GM12892 (cell line): Measurements from ENCODE around the gene BOLL.
"Not testable (repeated sequence)": the region's sequence is repeated elsewhere in the genome, so short reads cannot be mapped to it uniquely, and the experiment has no call there.

Experiments used
- DNase-seq: peaks from one replicate; pipeline ENCODE4 v3.0.0; 2011; ENCODE audit not compliant: insufficient read length
- FAIRE-seq: peaks from 2 replicates; lab custom pipeline; 2011; peaks lifted over from hg19 to GRCh38; lab: Jason Lieb, UNC
- POLR2A ChIP-seq: IDR thresholded peaks from 2 replicates; pipeline ENCODE4 v1.6.1; 2011; ENCODE audit warnings: low read depth, low read length, control low read depth
- POLR2AphosphoS5 ChIP-seq: IDR thresholded peaks from 2 replicates; pipeline ENCODE4 v1.6.1; 2011; ENCODE audit warnings: low read depth, low read length, control low read depth
- TAF1 ChIP-seq: IDR thresholded peaks from 2 replicates; pipeline ENCODE4 v1.6.1; 2011; ENCODE audit warnings: low read depth, mild to moderate bottlenecking, control low read depth, low read length, borderline replicate concordance

BOLL gene

DNA sequence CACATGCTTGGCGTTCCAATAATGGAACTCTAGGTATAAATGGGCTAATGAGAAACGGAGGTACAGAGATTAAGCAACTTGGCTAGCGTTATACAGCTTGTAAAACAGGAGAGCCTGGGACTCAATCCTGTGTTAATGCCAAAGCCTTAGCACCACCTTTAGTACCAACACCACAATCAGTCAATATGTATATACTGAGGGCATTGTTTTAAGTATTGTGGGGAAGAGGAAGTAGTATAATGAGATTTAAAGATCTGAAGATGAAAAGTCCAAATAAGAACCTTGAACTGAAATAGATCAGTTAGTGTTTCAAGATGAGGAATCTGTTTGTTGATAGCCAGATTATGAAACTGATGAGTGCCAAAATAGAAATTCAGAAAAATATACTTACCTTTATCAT is 71.8 kb downstream of the BOLL start:
- DNase-seq: no peak
- no peak for FAIRE-seq

DNA sequence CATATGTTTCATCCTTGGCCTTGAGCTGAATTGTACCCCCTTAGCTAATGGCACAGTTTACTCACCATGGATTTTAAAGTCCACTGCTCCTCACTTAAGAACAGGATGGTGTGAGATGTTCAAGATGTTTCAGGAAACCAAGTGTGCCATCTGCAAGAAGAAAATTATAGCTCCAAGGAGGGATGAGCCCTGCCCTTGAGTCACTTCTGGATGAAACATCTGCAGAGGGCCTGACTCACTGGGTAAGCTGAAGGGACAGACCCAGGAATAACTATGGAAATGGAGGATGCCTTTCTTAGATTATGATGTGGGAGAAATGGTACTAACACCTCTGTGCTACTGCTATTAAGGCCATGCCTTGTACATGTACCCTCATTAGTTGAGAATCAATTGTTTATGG is 73.5 kb downstream of the BOLL start:
- FAIRE-seq (no peak), DNase-seq (no peak)
- TF ChIP-seq POLR2AphosphoS5 (no peak), TAF1 (no peak), POLR2A (no peak)

More for the DNA sequence above, 71.8 kb downstream of the BOLL start:
- no peak for TF ChIP-seq POLR2A
- no peak for TF ChIP-seq TAF1
- no peak for TF ChIP-seq POLR2AphosphoS5

DNA sequence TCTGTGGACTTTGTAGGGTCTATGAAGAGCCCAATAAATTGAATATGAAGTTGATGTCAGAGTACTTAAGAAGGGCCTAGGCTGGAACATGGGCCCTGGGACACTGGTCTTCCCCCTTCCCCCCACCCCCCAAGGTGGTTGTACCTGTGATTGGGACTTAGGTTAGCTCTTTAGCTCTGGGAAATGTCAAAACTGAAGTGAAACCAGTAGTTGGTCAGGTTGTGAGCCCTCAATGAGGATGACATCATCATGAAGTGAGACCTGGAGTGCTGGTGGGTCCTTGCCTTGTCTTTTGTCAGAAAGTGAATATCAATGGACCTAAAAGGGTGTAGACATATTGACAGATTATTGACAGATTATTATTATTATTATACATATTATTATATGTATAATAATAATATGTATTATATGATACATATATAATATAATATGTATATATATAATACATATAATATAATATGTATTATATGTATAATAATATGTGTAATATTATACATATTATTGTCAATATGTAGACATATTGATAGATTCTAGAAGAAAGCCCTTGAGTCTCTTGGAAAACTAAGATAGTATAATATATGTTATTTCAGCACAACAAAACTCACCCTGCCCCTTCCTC is 74.6 kb downstream of the BOLL start:
- FAIRE-seq (peak; percentile 82), DNase-seq (peak; percentile 25)
- TF ChIP-seq TAF1 (no peak), POLR2A (no peak), POLR2AphosphoS5 (no peak)

DNA sequence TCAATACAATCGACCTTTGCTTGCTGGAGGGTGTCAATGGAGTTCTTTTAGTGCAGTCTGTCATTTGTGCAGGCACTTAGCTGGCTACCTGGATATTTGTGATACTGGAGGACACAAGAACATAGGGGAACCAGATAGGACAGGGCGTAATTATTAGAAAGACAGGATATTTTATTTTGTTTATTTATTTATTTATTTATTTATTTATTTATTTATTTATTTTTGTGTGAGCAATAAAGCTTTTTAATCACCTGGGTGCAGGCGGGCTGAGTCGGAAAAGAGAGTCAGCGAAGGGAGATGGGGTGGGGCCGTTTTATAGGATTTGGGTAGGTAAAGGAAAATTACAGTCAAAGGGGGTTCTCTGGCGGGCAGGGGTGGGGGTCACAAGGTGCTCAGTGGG is 76.0 kb downstream of the BOLL start:
- not testable (repeated sequence) for DNase-seq, FAIRE-seq

DNA sequence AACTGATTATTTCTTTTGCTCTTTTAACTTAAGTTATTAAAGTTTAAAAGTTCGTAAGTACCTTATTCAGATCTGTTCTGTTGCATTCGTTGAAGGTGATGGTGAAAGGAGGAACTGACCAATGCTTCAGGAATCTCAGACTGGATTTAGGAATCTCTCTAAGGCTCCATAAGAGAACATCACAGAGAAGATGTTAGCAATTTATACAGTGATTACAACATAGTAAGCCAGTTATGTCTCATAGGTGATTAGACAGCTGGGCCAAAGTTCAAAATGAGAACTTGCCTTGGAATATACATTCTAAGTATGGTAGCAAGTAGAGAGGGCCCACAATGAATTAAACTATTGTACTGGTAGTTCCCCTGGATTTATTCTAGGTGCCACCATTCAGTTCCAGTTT is 76.8 kb downstream of the BOLL start:
- TF ChIP-seq POLR2A (no peak), TAF1 (no peak)
- FAIRE-seq (no peak), DNase-seq (no peak)

DNA sequence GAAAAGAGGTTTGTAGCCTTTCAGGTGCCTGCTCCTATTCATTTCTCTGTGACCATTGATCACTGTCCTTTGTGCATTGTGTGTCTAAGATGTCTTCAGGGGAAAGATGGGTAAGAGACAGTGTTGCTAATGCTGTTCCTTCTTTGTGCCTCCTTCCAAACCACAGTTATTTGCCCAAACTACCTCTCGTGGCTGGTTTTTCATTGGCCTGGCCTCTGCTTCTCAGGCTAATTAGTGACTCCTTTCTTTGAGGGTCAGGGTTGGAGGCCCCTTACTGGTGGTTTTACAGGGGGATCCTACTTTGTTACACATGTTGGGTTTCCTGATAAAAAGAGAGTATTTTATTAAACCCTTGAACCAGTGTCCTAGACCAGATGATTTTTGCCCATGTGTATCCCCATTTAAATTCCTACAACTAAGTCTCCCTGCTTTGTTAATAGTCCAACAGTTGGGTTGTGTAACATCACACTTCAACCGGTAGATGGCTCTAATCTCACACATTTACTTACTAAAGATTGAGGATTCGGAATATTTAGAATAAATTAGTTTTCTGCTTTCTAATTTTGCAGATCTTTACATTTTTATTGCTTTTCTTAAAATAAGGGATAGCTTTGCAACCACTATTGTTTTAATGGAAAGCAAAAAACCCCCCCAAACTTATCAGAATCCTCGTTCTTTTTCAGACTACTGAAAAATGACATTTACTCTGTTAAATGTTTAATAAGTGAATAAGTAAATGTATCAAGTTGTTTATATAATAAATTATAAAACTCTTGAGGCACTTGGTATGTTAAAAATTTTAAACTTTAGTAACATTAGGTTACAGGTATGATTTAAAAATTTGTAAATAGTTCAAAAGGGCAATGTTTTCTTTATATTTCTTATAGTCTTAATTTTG is 77.6 kb downstream of the BOLL start:
- TF ChIP-seq TAF1 (no peak), POLR2AphosphoS5 (no peak), POLR2A (no peak)
- DNase-seq (no peak), FAIRE-seq (peak; percentile 84)

DNA sequence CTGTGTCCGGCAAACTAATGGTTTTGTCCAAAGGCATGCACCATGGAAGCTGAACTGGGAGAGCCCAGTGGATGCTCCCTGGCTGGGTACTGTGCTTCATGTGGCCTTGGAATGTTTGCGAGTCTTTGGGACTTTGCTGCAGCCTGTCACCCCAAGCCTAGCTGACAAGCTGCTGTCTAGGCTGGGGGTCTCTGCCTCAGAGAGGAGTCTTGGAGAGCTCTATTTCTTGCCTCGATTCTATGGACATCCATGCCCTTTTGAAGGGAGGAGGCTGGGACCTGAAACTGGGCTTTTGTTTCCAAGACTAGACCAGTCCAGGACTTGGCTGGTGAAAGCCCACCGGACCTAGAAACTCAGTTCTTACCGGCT is 78.3 kb downstream of the BOLL start:
- TF ChIP-seq POLR2AphosphoS5 (no peak), TAF1 (no peak), POLR2A (no peak)
- DNase-seq (no peak), FAIRE-seq (no peak)

DNA sequence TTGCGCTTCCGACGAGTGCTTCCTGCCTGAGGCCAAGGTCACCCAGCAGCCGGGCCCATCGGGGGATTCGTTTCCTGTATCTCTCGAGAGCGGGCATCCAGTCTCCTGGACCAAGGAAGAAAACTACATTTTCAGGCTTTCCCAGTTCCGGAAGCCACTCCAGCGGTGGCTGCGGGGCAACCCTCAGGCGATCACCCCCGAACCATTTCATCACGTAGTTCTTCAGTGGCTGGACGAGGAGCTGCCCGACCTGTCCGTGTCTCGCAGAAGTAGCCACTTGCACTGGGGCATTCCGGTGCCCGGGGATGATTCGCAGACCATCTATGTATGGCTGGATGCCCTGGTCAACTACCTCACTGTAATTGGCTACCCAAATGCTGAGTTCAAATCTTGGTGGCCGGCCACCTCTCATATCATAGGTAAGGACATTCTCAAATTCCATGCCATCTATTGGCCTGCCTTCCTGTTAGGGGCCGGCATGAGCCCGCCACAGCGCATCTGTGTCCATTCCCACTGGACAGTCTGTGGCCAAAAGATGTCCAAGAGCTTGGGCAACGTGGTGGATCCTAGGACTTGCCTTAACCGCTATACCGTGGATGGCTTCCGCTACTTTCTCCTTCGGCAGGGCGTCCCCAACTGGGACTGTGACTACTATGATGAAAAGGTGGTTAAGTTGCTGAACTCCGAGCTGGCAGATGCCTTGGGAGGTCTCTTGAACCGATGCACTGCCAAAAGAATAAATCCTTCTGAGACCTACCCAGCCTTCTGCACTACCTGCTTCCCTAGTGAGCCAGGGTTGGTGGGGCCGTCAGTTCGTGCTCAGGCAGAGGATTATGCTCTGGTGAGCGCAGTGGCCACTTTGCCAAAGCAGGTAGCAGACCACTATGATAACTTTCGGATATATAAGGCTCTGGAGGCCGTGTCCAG is 78.9 kb downstream of the BOLL start:
- TF ChIP-seq POLR2A (no peak), TAF1 (no peak), POLR2AphosphoS5 (no peak)
- DNase-seq: no peak
- FAIRE-seq: peak; percentile 63

DNA sequence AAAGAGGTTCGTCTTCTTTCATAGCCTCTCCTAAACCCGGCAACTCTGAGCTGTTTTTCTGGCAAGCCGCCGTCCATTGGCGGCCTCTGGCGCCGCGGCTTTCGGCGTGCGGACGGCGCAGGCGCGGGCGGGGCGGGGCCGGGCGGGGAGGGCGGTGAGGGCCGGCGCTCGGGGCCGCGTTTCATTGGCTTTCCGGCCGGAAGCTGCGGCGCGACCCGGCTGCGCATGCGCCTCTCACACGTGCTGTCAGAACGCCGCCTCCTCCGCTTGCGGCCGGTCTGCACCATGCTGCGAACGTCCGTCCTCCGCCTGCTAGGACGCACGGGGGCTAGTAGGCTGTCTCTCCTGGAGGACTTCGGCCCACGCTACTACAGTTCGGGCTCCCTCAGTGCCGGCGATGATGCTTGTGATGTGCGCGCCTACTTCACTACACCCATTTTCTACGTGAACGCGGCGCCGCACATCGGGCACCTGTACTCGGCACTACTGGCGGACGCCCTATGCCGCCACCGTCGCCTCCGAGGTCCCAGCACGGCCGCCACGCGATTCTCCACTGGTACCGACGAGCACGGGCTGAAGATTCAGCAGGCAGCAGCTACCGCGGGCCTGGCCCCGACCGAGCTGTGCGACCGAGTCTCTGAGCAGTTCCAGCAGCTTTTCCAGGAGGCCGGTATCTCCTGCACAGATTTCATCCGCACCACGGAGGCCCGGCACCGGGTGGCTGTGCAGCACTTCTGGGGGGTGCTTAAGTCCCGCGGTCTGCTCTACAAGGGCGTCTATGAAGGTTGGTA is 79.8 kb downstream of the BOLL start, which contains the start of gene MARS2:
TSS of gene MARS2 (plus strand) at position 249 of the 791 bp plus-strand sequence. CDS start at position 286, 37 bp downstream.
- TF ChIP-seq POLR2A (peak; percentile 97), TAF1 (0 out of 2 replicates have a peak, but pooled peaks have one; percentile 60), POLR2AphosphoS5 (peak; percentile 97)
- peak; percentile 99 for FAIRE-seq
- peak; percentile 80 for DNase-seq

DNA sequence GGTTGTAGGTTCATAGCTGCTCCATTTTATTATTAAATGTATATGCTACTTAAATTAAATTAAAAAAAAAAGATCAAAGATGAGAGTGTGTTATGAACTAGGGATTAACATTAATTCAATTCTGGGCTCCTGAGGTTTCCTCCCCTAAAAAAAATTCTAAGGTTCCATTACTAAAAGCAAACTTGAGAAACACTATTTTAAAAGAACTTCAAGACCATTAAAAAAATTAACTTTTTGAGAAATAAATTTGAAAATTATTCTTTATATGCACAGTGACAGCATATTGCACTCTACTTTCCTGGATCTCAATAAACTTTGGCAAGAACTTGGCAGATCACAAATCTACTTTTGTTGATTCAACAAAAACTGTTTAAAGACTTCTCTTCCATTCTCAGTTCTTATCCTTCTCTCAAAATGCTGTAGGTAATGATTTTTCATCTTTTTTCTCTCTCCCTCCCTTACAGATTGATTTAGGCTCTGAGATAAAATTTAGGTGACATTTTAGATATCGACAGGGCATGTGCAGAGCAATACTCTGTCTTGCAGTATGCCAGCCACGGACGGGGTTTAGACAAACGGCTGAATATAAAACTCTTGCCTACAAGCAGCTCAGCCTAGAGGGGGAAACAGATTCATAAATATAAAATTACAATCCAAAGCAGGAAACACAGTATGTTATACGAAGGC is 80.5 kb downstream of the BOLL start:
- DNase-seq (no peak), FAIRE-seq (no peak)
- no peak for TF ChIP-seq POLR2AphosphoS5
- no peak for TF ChIP-seq POLR2A
- TF ChIP-seq TAF1: no peak; the same call in 1 of the 2 replicates
